ENCODE measurements around the gene CUL4A. TPM values are rescaled to one million over a fixed set of nuclear protein-coding genes. Genes with fewer than 3 reads are reported as not detected.

Gene CUL4A
- total RNA-seq, 1 donor from 2014 or later, result 81.3 TPM

- H3K4me1 ChIP-seq (ENCODE audit: insufficient read depth, low read length), result peaks cover 3% of the 10 kb centered on the region
- Mint-ChIP-seq H3K36me3 (ENCODE audit: low read depth, unreplicated experiment) (peaks cover 28% of the 10 kb centered on the region), H3K27ac (ENCODE audit: unreplicated experiment) (no peak overlapping the region), H3K9me3 (ENCODE audit: unreplicated experiment) (no peaks in the 10 kb centered on the region), H3K27me3 (ENCODE audit: low read depth, unreplicated experiment) (no peaks in the 10 kb centered on the region), H3K4me3 (ENCODE audit: unreplicated experiment) (no peak overlapping the region), H3K4me1 (ENCODE audit: low read depth, unreplicated experiment) (peaks cover 5% of the 10 kb centered on the region)
- DNase-seq (ENCODE audit: low read depth) (no peak), FAIRE-seq (no peak)
- peaks cover 54% of the 10 kb centered on the region for H3K79me2 ChIP-seq (ENCODE audit: insufficient read depth, low read length)
- H3K9ac ChIP-seq (ENCODE audit: low read length), result no peak overlapping the region
- no peak overlapping the region for H3K4me2 ChIP-seq (ENCODE audit: low read length)
- no peaks in the 10 kb centered on the region for H3K9me3 ChIP-seq (ENCODE audit: insufficient read depth, low read depth, low read length)
- H3K4me3 ChIP-seq (ENCODE audit: insufficient read depth, low read depth, low read length), result no peak overlapping the region
- TF ChIP-seq EZH2 (IDR thresholded peaks at IDR 0.05; ENCODE audit: insufficient read depth, low read length), result no peak
- TF ChIP-seq, protein P1, sequence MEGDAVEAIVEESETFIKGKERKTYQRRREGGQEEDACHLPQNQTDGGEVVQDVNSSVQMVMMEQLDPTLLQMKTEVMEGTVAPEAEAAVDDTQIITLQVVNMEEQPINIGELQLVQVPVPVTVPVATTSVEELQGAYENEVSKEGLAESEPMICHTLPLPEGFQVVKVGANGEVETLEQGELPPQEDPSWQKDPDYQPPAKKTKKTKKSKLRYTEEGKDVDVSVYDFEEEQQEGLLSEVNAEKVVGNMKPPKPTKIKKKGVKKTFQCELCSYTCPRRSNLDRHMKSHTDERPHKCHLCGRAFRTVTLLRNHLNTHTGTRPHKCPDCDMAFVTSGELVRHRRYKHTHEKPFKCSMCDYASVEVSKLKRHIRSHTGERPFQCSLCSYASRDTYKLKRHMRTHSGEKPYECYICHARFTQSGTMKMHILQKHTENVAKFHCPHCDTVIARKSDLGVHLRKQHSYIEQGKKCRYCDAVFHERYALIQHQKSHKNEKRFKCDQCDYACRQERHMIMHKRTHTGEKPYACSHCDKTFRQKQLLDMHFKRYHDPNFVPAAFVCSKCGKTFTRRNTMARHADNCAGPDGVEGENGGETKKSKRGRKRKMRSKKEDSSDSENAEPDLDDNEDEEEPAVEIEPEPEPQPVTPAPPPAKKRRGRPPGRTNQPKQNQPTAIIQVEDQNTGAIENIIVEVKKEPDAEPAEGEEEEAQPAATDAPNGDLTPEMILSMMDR (IDR thresholded peaks at IDR 0.05; ENCODE audit: insufficient read depth, low read depth, low read length), result no peak
- H4K20me1 ChIP-seq (ENCODE audit: insufficient read depth, low read length), result peaks cover 56% of the 10 kb centered on the region
- H3K36me3 ChIP-seq (ENCODE audit: insufficient read depth, low read length), result peaks cover 29% of the 10 kb centered on the region
- H2AFZ ChIP-seq (ENCODE audit: low read depth, low read length), result no peak overlapping the region
- H3K27ac ChIP-seq (ENCODE audit: low read depth, low read length), result no peak overlapping the region
- no peaks in the 10 kb centered on the region for H3K27me3 ChIP-seq (ENCODE audit: insufficient read depth, low read length)
These were observed 17.5 kb downstream of the CUL4A start for GRCh38 chr13:113226873-113227450.

DNA sequence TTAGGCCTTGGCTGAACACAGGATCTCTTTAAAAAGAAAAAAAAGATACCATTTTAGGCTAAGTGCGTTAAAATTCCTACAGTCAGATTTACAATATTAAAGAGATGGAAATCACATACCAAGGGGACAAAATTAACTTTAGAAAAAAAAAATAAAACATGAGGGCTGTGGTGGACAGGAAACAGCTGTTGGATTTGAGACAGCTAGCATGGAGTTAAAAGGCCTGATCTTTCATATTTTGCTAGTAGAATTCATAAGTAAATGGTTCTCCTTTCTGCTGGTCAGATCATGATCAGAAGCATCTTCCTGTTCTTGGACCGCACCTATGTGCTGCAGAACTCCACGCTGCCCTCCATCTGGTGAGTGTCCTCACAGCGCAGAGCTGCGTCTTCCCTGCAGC lies 19.7 kb downstream of the CUL4A start:
- H3K27me3 Mint-ChIP-seq (ENCODE audit: low read depth, unreplicated experiment), result no peaks in the 10 kb centered on the region
- no peaks in the 10 kb centered on the region for H3K9me3 ChIP-seq (ENCODE audit: insufficient read depth, low read depth, low read length)
- H3K36me3 ChIP-seq (ENCODE audit: insufficient read depth, low read length), result peaks cover 30% of the 10 kb centered on the region
- FAIRE-seq (no peak), DNase-seq (ENCODE audit: low read depth) (no peak)
- no peak overlapping the region for H3K27ac Mint-ChIP-seq (ENCODE audit: unreplicated experiment)
- no peaks in the 10 kb centered on the region for H3K4me1 ChIP-seq (ENCODE audit: insufficient read depth, low read length)
- no peak overlapping the region for H3K27ac ChIP-seq (ENCODE audit: low read depth, low read length)
- H3K4me3 Mint-ChIP-seq (ENCODE audit: unreplicated experiment), result no peak overlapping the region
- TF ChIP-seq, protein P1 (IDR thresholded peaks at IDR 0.05; ENCODE audit: insufficient read depth, low read depth, low read length), result no peak
- no peak for TF ChIP-seq EZH2 (IDR thresholded peaks at IDR 0.05; ENCODE audit: insufficient read depth, low read length)
- peaks cover 37% of the 10 kb centered on the region for H4K20me1 ChIP-seq (ENCODE audit: insufficient read depth, low read length)
- no peak overlapping the region for H3K9ac ChIP-seq (ENCODE audit: low read length)
- H3K4me1 Mint-ChIP-seq (ENCODE audit: low read depth, unreplicated experiment), result no peaks in the 10 kb centered on the region
- no peak overlapping the region for H3K4me2 ChIP-seq (ENCODE audit: low read length)
- H3K79me2 ChIP-seq (ENCODE audit: insufficient read depth, low read length), result peaks cover 35% of the 10 kb centered on the region
- H3K36me3 Mint-ChIP-seq (ENCODE audit: low read depth, unreplicated experiment), result peaks cover 15% of the 10 kb centered on the region
- no peaks in the 10 kb centered on the region for H3K27me3 ChIP-seq (ENCODE audit: insufficient read depth, low read length)
- no peaks in the 10 kb centered on the region for H3K9me3 Mint-ChIP-seq (ENCODE audit: unreplicated experiment)
- no peak overlapping the region for H3K4me3 ChIP-seq (ENCODE audit: insufficient read depth, low read depth, low read length)
- H2AFZ ChIP-seq (ENCODE audit: low read depth, low read length), result no peak overlapping the region

DNA sequence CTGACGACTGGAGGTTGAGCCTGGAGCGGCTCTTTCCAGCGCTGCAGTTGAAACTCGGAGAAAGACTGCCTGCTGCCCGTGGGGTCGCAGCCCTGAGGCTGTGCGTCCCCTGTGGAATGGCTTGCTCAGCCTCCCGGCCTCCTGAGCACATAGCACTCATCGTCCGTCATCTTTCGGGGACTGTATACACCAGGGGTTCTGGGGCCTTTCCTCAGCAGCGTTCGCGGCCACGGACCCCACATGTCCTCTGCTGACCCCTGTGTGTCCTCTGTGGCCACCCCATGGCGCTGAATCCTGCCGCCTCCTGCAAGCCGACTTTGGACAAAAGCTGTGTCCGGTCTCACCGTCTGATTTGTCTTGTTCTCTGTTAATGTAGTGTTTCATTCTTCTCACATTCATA lies 20.4 kb downstream of the CUL4A start:
- H3K27ac Mint-ChIP-seq (ENCODE audit: unreplicated experiment), result no peak overlapping the region

More for the DNA sequence above, 20.4 kb downstream of the CUL4A start:
- H3K27ac ChIP-seq (ENCODE audit: low read depth, low read length), result no peak overlapping the region
- H3K4me3 ChIP-seq (ENCODE audit: insufficient read depth, low read depth, low read length), result no peak overlapping the region
- H3K9me3 Mint-ChIP-seq (ENCODE audit: unreplicated experiment), result no peaks in the 10 kb centered on the region
- no peaks in the 10 kb centered on the region for H3K9me3 ChIP-seq (ENCODE audit: insufficient read depth, low read depth, low read length)
- peaks cover 35% of the 10 kb centered on the region for H3K36me3 ChIP-seq (ENCODE audit: insufficient read depth, low read length)
- peaks cover 29% of the 10 kb centered on the region for H3K79me2 ChIP-seq (ENCODE audit: insufficient read depth, low read length)
- H3K36me3 Mint-ChIP-seq (ENCODE audit: low read depth, unreplicated experiment), result peaks cover 16% of the 10 kb centered on the region
- no peaks in the 10 kb centered on the region for H3K4me1 ChIP-seq (ENCODE audit: insufficient read depth, low read length)
- peaks cover 30% of the 10 kb centered on the region for H4K20me1 ChIP-seq (ENCODE audit: insufficient read depth, low read length)
- H2AFZ ChIP-seq (ENCODE audit: low read depth, low read length), result no peak overlapping the region
- no peak overlapping the region for H3K4me3 Mint-ChIP-seq (ENCODE audit: unreplicated experiment)
- no peaks in the 10 kb centered on the region for H3K27me3 Mint-ChIP-seq (ENCODE audit: low read depth, unreplicated experiment)
- no peak overlapping the region for H3K4me2 ChIP-seq (ENCODE audit: low read length)
- no peaks in the 10 kb centered on the region for H3K4me1 Mint-ChIP-seq (ENCODE audit: low read depth, unreplicated experiment)
- no peaks in the 10 kb centered on the region for H3K27me3 ChIP-seq (ENCODE audit: insufficient read depth, low read length)
- no peak for FAIRE-seq
- H3K9ac ChIP-seq (ENCODE audit: low read length), result no peak overlapping the region
- TF ChIP-seq, protein P1 (IDR thresholded peaks at IDR 0.05; ENCODE audit: insufficient read depth, low read depth, low read length), result no peak
- TF ChIP-seq EZH2 (IDR thresholded peaks at IDR 0.05; ENCODE audit: insufficient read depth, low read length), result no peak
- no peak for DNase-seq (ENCODE audit: low read depth)
